Keratinocyte (primary cell): Measurements from ENCODE around the gene NUP85. TPM values are rescaled to one million over a fixed set of nuclear protein-coding genes. Genes with fewer than 3 reads are reported as not detected.

Source experiments
- DNase-seq: peaks from one replicate; pipeline ENCODE4 v3.0.0-alpha.2; 2011; ENCODE audit warnings: low read depth, missing footprints, low spot score
- FAIRE-seq: peaks from 2 replicates; lab custom pipeline; 2011; peaks lifted over from hg19 to GRCh38; lab: Jason Lieb, UNC
- H2AFZ ChIP-seq: 2 replicates; pipeline ENCODE4 v1.6.0; 2012; ENCODE audit warnings: low read length, control low read depth, inconsistent platforms; ENCODE audit not compliant: control insufficient read depth
- H3K27ac ChIP-seq: 2 replicates; pipeline ENCODE4 v1.5.1; 2011; ENCODE audit warnings: low read length; ENCODE audit not compliant: control insufficient read depth, insufficient read depth
- H3K27me3 ChIP-seq: 3 replicates; pipeline ENCODE4 v1.6.0; 2011; ENCODE audit warnings: low read length; ENCODE audit not compliant: control insufficient read depth, insufficient read depth; ENCODE audit errors: extremely low read depth
- H3K36me3 ChIP-seq, 2 experiments: 2 replicates in 1 of 2; 3 replicates in 1 of 2; pipeline ENCODE4 v1.5.1; 2011; ENCODE audit warnings: low read length in 2 of 2, mild to moderate bottlenecking in 1 of 2; ENCODE audit not compliant: control insufficient read depth in 2 of 2, insufficient read depth in 2 of 2; ENCODE audit errors: extremely low read depth in 1 of 2
- H3K4me1 ChIP-seq: 3 replicates; pipeline ENCODE4 v1.5.1; 2011; ENCODE audit warnings: low read length; ENCODE audit not compliant: control insufficient read depth, insufficient read depth; ENCODE audit errors: extremely low read depth
- H3K4me2 ChIP-seq: 3 replicates; pipeline ENCODE4 v1.6.0; 2011; ENCODE audit warnings: low read depth, low read length; ENCODE audit not compliant: control insufficient read depth, insufficient read depth; ENCODE audit errors: extremely low read depth
- H3K4me3 ChIP-seq, 3 experiments: fragments of 200-600 bp in 1 of 3; sonication (generic) in 1 of 3; 2 replicates in 2 of 3; 3 replicates in 1 of 3; pipeline ENCODE4 v1.5.1; 2011 to 2016; ENCODE audit warnings: low read length in 3 of 3, mild to moderate bottlenecking in 3 of 3, control low read depth in 2 of 3, inconsistent platforms in 1 of 3, low read depth in 1 of 3, mixed read lengths in 1 of 3, mixed run types in 1 of 3, moderate library complexity in 1 of 3; ENCODE audit not compliant: control insufficient read depth in 2 of 3, insufficient read depth in 2 of 3; ENCODE audit errors: extremely low read depth in 1 of 3
- H3K79me2 ChIP-seq: 2 replicates; pipeline ENCODE4 v1.6.0; 2012; ENCODE audit warnings: low read length; ENCODE audit not compliant: control insufficient read depth, insufficient read depth
- H3K9ac ChIP-seq: 3 replicates; pipeline ENCODE4 v1.6.0; 2011; ENCODE audit warnings: low read length; ENCODE audit not compliant: control insufficient read depth, insufficient read depth; ENCODE audit errors: extremely low read depth
- H3K9me1 ChIP-seq: 3 replicates; pipeline ENCODE4 v1.6.0; 2011; ENCODE audit warnings: low read length; ENCODE audit not compliant: control insufficient read depth, insufficient read depth; ENCODE audit errors: extremely low read depth
- H3K9me3 ChIP-seq: 2 replicates; pipeline ENCODE4 v1.5.1; 2012; ENCODE audit warnings: low read depth, low read length; ENCODE audit not compliant: control insufficient read depth
- H4K20me1 ChIP-seq: 3 replicates; pipeline ENCODE4 v1.6.0; 2011; ENCODE audit warnings: low read length; ENCODE audit not compliant: control insufficient read depth, insufficient read depth; ENCODE audit errors: extremely low read depth
- EZH2 ChIP-seq: IDR thresholded peaks from one replicate; pipeline ENCODE4 v1.6.1; 2012; ENCODE audit warnings: inconsistent platforms, mild to moderate bottlenecking, low read length, moderate library complexity
- dilution Hi-C: fragments of 300-500 bp; cut with MboI; formaldehyde crosslinking; loops from one replicate; pipeline ENCODE4 v1.7.0; 2020; ENCODE audit warnings: low sequenced_read_pairs; ENCODE audit not compliant: extremely low pct_ligation_motif_present
- polyA plus RNA-seq, 5 experiments: library from polyadenylated mRNA; depleted of rRNA in 3 of 5; stranded (reverse) in 3 of 5; stranded (forward) in 1 of 5; unstranded in 1 of 5; fragments of >200 nt; gene quantifications; 1 replicate in 1 of 5; 2 replicates in 3 of 5; 3 replicates in 1 of 5; pipeline versions ENCODE4 v1.2.1 to v1.2.3, GENCODE V29; 2011 to 2012; ENCODE audit warnings: missing spikeins in 2 of 5, low read depth in 1 of 5, low replicate concordance in 1 of 5
- TF ChIP-seq, protein P1 (sequence below), 3 experiments: IDR thresholded peaks in 1 of 3; conservative IDR thresholded peaks in 1 of 3; optimal IDR thresholded peaks in 1 of 3; 2 replicates in 2 of 3; 3 replicates in 1 of 3; pipeline versions ENCODE3 to v1.5.1; 2011; ENCODE audit warnings: low read length in 3 of 3, mild to moderate bottlenecking in 3 of 3, moderate library complexity in 2 of 3, control low read depth in 1 of 3, inconsistent platforms in 1 of 3; ENCODE audit not compliant: insufficient read depth in 2 of 3; ENCODE audit errors: extremely low read depth in 1 of 3

The NUP85 gene
- polyA plus RNA-seq, 1 donor (not counting 4 experiments of a cell fraction or from before 2014, with no cell fraction given): 64.4 TPM

DNA sequence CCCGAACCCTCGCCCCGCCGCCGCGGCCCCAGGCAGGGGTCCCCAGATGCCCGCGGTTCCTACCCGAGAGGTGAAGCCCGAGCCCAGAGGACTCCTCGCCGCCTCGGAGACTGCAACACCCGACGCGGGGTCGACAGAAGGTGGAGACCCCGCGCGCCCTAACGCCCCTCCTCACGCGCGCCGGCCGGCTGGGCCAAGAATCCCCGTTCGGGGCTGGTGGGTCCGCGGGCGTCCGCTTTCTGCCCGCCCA, 23.2 kb upstream of the NUP85 start:
- peaks cover 12% of the 10 kb centered on the region for H4K20me1 ChIP-seq
- H3K9ac ChIP-seq: peak overlapping the region; percentile 87
- H3K27ac ChIP-seq: peak overlapping the region; percentile 85
- dilution Hi-C loops: no loop called here
- no peak for TF ChIP-seq EZH2
- TF ChIP-seq, protein P1, sequence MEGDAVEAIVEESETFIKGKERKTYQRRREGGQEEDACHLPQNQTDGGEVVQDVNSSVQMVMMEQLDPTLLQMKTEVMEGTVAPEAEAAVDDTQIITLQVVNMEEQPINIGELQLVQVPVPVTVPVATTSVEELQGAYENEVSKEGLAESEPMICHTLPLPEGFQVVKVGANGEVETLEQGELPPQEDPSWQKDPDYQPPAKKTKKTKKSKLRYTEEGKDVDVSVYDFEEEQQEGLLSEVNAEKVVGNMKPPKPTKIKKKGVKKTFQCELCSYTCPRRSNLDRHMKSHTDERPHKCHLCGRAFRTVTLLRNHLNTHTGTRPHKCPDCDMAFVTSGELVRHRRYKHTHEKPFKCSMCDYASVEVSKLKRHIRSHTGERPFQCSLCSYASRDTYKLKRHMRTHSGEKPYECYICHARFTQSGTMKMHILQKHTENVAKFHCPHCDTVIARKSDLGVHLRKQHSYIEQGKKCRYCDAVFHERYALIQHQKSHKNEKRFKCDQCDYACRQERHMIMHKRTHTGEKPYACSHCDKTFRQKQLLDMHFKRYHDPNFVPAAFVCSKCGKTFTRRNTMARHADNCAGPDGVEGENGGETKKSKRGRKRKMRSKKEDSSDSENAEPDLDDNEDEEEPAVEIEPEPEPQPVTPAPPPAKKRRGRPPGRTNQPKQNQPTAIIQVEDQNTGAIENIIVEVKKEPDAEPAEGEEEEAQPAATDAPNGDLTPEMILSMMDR (optimal IDR thresholded peaks at IDR 0.05 in 1 of 3, IDR thresholded peaks at IDR 0.05 in 1 of 3, conservative IDR thresholded peaks at IDR 0.05 in 1 of 3; ENCODE audit: extremely low read depth in 1 of 3, insufficient read depth in 2 of 3, low read length in 3 of 3): no peak
- no peak overlapping the region for H2AFZ ChIP-seq
- peaks cover 5 to 8% of the 10 kb centered on the region in 2 experiments for H3K36me3 ChIP-seq
- H3K4me2 ChIP-seq: peak overlapping the region; percentile 97
- H3K27me3 ChIP-seq: no peaks in the 10 kb centered on the region
- no peaks in the 10 kb centered on the region for H3K9me1 ChIP-seq
- H3K4me1 ChIP-seq: peaks cover 2% of the 10 kb centered on the region
- no peak for DNase-seq
- FAIRE-seq: no peak
- H3K4me3 ChIP-seq: peak overlapping the region; percentile 70 to 95 (median 88)
- H3K79me2 ChIP-seq: peaks cover 53% of the 10 kb centered on the region
- H3K9me3 ChIP-seq: no peaks in the 10 kb centered on the region

- no peaks in the 10 kb centered on the region for H3K9me3 ChIP-seq
- peaks cover 47% of the 10 kb centered on the region for H3K79me2 ChIP-seq
- no peaks in the 10 kb centered on the region for H3K9me1 ChIP-seq
- peaks cover 12% of the 10 kb centered on the region for H4K20me1 ChIP-seq
- peak within 1 kb of the TSS; percentile 85 for H2AFZ ChIP-seq
- no peak for TF ChIP-seq EZH2
- TF ChIP-seq, protein P1 (optimal IDR thresholded peaks at IDR 0.05 in 1 of 3, IDR thresholded peaks at IDR 0.05 in 1 of 3, conservative IDR thresholded peaks at IDR 0.05 in 1 of 3; ENCODE audit: extremely low read depth in 1 of 3, insufficient read depth in 2 of 3, low read length in 3 of 3): peak in 1 of 3 experiments; percentile 25
- H3K9ac ChIP-seq: peak within 1 kb of the TSS; percentile 87
- FAIRE-seq (no peak), DNase-seq (peak; percentile 71)
- H3K36me3 ChIP-seq: peaks cover 3 to 8% of the 10 kb centered on the region in 2 experiments
- peak within 1 kb of the TSS; percentile 97 for H3K4me2 ChIP-seq
- peak within 1 kb of the TSS; percentile 70 to 95 (median 88) for H3K4me3 ChIP-seq
- H3K27me3 ChIP-seq: no peaks in the 10 kb centered on the region
- dilution Hi-C loops: no loop called here
- peaks cover 2% of the 10 kb centered on the region for H3K4me1 ChIP-seq
- peak within 1 kb of the TSS; percentile 85 for H3K27ac ChIP-seq
Observed at GRCh38 chr17:75182569-75183436, 22.7 kb upstream of the NUP85 start, which contains the start of gene SUMO2. TSS of gene SUMO2 (minus strand) at chr17:75182959. CDS start at chr17:75182834, 125 bp downstream.
